Neutrophil (primary cell): Measurements from ENCODE around the gene CEACAM18.
A peak's percentile ranks its signal among the peaks of the same experiment; 100 is the strongest.

Experiments
- H3K27ac ChIP-seq: fragments of 200-600 bp; sonication (generic); 2 replicates; pipeline ENCODE4 v1.5.1; 2016; ENCODE audit warnings: mild to moderate bottlenecking, moderate library complexity
- H3K27me3 ChIP-seq: fragments of 200-600 bp; sonication (generic); 2 replicates; pipeline ENCODE4 v1.6.0; 2016; ENCODE audit warnings: mild to moderate bottlenecking
- H3K36me3 ChIP-seq: fragments of 200-600 bp; sonication (generic); 2 replicates; pipeline ENCODE4 v1.5.1; 2017
- H3K4me1 ChIP-seq, 2 experiments: fragments of 200-600 bp in 1 of 2; sonication (generic) in 1 of 2; 1 replicate in 1 of 2; 2 replicates in 1 of 2; pipeline versions ENCODE4 v1.5.1 to v1.6.1; 2013 to 2016; ENCODE audit warnings: low read depth in 1 of 2, low read length in 1 of 2, mild to moderate bottlenecking in 1 of 2, moderate library complexity in 1 of 2; ENCODE audit not compliant: control insufficient read depth in 1 of 2, insufficient read depth in 1 of 2
- H3K4me3 ChIP-seq, 2 experiments: fragments of 200-600 bp in 1 of 2; sonication (generic) in 1 of 2; 1 replicate in 1 of 2; 2 replicates in 1 of 2; pipeline ENCODE4 v1.5.1; 2013 to 2016; ENCODE audit warnings: low read depth in 1 of 2, low read length in 1 of 2, mild to moderate bottlenecking in 1 of 2, moderate library complexity in 1 of 2
- H3K9me3 ChIP-seq: fragments of 200-600 bp; sonication (generic); 2 replicates; pipeline ENCODE4 v1.5.1; 2016
- TF ChIP-seq, protein P1 (sequence below): fragments of 200-600 bp; sonication (generic); IDR thresholded peaks from 2 replicates; pipeline ENCODE4 v1.5.1; 2016; ENCODE audit warnings: antibody characterized with exemption

Gene CEACAM18

DNA sequence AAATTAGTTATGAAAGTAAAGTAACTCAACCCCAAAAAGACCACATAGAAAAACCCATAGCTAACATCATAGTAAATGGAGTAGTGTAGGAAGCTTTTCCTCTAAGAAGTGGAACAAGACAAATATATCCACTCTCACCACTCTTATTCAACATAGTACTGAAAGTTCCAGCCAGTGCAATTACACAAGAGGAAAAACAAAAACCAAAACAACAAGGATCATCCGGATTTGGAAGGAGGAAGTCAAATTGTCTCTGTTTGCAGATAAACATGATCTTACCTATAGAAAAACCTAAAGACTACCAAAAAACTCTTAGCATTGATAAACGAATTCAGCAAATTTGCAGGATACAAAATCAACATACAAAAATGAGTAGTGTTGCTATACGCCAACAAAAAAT is 11.6 kb upstream of the CEACAM18 start:
- H3K27ac ChIP-seq = peak overlapping the region; percentile 5
- H3K4me1 ChIP-seq = peaks cover 62 to 63% of the 10 kb centered on the region in 2 experiments
- no peak overlapping the region for H3K4me3 ChIP-seq
- H3K9me3 ChIP-seq = no peaks in the 10 kb centered on the region
- no peaks in the 10 kb centered on the region for H3K36me3 ChIP-seq
- TF ChIP-seq, protein P1, sequence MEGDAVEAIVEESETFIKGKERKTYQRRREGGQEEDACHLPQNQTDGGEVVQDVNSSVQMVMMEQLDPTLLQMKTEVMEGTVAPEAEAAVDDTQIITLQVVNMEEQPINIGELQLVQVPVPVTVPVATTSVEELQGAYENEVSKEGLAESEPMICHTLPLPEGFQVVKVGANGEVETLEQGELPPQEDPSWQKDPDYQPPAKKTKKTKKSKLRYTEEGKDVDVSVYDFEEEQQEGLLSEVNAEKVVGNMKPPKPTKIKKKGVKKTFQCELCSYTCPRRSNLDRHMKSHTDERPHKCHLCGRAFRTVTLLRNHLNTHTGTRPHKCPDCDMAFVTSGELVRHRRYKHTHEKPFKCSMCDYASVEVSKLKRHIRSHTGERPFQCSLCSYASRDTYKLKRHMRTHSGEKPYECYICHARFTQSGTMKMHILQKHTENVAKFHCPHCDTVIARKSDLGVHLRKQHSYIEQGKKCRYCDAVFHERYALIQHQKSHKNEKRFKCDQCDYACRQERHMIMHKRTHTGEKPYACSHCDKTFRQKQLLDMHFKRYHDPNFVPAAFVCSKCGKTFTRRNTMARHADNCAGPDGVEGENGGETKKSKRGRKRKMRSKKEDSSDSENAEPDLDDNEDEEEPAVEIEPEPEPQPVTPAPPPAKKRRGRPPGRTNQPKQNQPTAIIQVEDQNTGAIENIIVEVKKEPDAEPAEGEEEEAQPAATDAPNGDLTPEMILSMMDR = no peak
- H3K27me3 ChIP-seq = no peaks in the 10 kb centered on the region

DNA sequence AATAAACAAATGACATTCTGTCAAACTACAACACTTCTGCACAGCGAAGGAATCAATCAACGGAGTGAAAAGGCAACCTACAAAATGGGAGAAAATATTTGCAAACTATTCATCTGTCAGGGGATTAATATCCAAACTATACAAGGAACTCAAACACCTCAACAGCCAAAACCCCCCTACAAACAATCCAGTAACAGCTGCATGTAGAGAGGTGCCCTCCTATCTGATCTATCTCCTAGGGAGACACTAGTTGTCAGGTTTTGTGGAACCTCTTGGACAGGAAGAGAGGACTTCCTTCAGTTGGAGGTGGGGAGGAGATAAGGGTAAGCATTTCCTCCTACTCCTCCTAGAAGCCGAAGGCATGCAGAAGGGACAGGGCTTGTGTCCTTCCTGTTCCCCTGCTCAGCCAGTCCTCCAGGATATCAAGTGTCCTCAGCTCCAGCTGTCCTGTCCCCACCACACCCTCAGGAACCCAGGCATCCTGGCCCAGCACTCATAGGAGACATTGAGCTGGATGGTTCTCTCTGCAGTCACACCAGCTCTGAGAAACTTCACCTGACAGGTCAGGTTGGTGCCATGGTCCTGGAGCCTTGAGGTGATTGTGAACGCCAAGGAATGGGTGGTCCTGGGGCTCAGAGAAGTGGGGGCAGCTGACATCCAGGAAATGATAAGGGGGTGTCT is 10.3 kb upstream of the CEACAM18 start:
- peaks cover 49 to 51% of the 10 kb centered on the region in 2 experiments for H3K4me1 ChIP-seq
- H3K4me3 ChIP-seq = no peak overlapping the region
- peak overlapping the region; percentile 55 for H3K27ac ChIP-seq
- no peaks in the 10 kb centered on the region for H3K9me3 ChIP-seq
- TF ChIP-seq, protein P1 = no peak
- H3K27me3 ChIP-seq = no peaks in the 10 kb centered on the region
- no peaks in the 10 kb centered on the region for H3K36me3 ChIP-seq

DNA sequence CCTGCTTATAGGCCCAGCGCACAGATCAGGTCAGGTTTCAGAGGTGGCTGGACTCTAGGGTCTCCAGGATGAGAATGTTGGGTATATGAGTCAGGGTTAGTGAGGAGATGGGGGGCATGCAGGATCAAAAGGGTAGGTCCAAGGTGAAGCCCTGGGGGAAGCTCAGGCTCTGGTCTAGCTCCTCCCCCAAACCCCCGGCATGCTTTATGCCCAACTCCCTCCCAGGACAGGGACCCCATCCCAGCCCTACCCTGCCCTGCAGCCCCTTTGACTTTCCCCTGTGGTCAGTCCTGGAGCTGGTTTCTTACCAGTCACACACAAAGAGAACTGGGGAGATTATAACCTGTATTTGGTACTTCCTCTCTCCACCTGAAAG is 9.8 kb upstream of the CEACAM18 start:
- no peak overlapping the region for H3K4me3 ChIP-seq
- H3K4me1 ChIP-seq = peaks cover 44 to 47% of the 10 kb centered on the region in 2 experiments
- peak overlapping the region; percentile 55 for H3K27ac ChIP-seq
- H3K9me3 ChIP-seq = no peaks in the 10 kb centered on the region
- TF ChIP-seq, protein P1 = no peak
- no peaks in the 10 kb centered on the region for H3K36me3 ChIP-seq
- H3K27me3 ChIP-seq = no peaks in the 10 kb centered on the region

DNA sequence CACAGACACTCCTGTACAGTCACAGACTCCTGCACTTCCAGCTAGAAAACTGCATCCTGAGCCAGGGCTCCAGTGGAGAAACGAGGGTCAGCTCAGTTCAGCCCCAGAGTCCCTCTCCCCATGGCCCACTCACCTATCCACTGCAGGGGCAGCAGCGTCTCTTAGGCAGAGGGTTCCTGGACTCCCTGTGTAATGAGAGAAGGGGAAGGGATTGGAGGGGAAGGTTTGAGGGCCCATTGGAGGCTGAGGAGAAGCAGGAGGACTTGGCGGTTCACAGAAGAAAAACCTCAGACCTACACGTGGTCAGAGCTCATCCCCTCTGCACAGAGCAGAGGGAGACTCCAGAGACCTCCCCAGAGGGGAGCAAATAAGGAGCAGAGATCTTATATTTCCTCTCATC is 9.2 kb upstream of the CEACAM18 start:
- peaks cover 42 to 46% of the 10 kb centered on the region in 2 experiments for H3K4me1 ChIP-seq

DNA sequence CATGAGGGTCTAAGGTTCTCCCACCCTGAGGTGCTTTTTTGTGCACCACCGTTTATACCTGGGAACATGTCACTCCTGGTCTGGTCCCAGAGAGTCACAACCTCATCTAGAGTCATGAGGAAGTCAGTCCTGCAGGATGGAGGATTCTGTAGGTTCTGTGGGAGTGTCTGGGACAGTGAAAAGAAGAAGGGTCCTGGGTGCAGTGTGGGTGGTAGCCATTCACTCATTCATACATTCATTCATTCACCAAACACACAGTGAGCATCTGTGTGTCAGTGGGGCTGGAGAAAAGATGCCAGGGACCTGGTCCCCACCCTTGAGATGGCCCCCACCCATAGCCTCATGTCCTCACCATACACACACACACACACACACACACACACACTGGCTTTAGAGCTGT is 8.7 kb upstream of the CEACAM18 start:
- Histone ChIP-seq H3K9me3 (no peaks in the 10 kb centered on the region), H3K27ac (peak overlapping the region; percentile 55), H3K4me1 (peaks cover 39 to 43% of the 10 kb centered on the region in 2 experiments), H3K27me3 (no peaks in the 10 kb centered on the region), H3K4me3 (no peak overlapping the region), H3K36me3 (no peaks in the 10 kb centered on the region)
- TF ChIP-seq, protein P1 = no peak

More for the DNA sequence above, 9.2 kb upstream of the CEACAM18 start:
- H3K36me3 ChIP-seq = no peaks in the 10 kb centered on the region
- TF ChIP-seq, protein P1 = no peak
- peak overlapping the region; percentile 55 for H3K27ac ChIP-seq
- H3K4me3 ChIP-seq = no peak overlapping the region
- no peaks in the 10 kb centered on the region for H3K27me3 ChIP-seq
- no peaks in the 10 kb centered on the region for H3K9me3 ChIP-seq
